Astrocyte (in vitro differentiated cells and primary cell): ENCODE data around the gene ZNF19. TPM values are rescaled to one million over a fixed set of nuclear protein-coding genes. Genes with fewer than 3 reads are reported as not detected.

Experiments used
- DNase-seq: peaks from one replicate; pipeline ENCODE4 v3.0.0-alpha.2; 2010; ENCODE audit warnings: low read depth
- FAIRE-seq: peaks from 2 replicates; lab custom pipeline; 2011; peaks lifted over from hg19 to GRCh38; lab: Jason Lieb, UNC
- H2AFZ ChIP-seq: 2 replicates; pipeline ENCODE4 v1.6.0; 2012; ENCODE audit warnings: low read depth, low read length, inconsistent platforms
- H3K27ac ChIP-seq: 2 replicates; pipeline ENCODE4 v1.5.1; 2011; ENCODE audit warnings: low read depth, low read length, inconsistent platforms
- H3K27me3 ChIP-seq: 2 replicates; pipeline ENCODE4 v1.6.0; 2011; ENCODE audit warnings: low read length, inconsistent platforms; ENCODE audit not compliant: insufficient read depth
- H3K36me3 ChIP-seq: 2 replicates; pipeline ENCODE4 v1.5.1; 2011; ENCODE audit warnings: low read length, inconsistent platforms; ENCODE audit not compliant: insufficient read depth
- H3K4me1 ChIP-seq: 2 replicates; pipeline ENCODE4 v1.5.1; 2011; ENCODE audit warnings: low read length, inconsistent platforms; ENCODE audit not compliant: insufficient read depth
- H3K4me2 ChIP-seq: 2 replicates; pipeline ENCODE4 v1.6.0; 2012; ENCODE audit warnings: low read length, inconsistent platforms
- H3K4me3 ChIP-seq: 2 replicates; pipeline ENCODE4 v1.5.1; 2011; ENCODE audit warnings: low read depth, mild to moderate bottlenecking, low read length, inconsistent platforms; ENCODE audit not compliant: insufficient read depth
- H3K79me2 ChIP-seq: 2 replicates; pipeline ENCODE4 v1.6.0; 2012; ENCODE audit warnings: mild to moderate bottlenecking, low read length, inconsistent platforms; ENCODE audit not compliant: insufficient read depth
- H3K9ac ChIP-seq: 2 replicates; pipeline ENCODE4 v1.6.0; 2012; ENCODE audit warnings: mild to moderate bottlenecking, low read length, inconsistent platforms
- H3K9me3 ChIP-seq: 2 replicates; pipeline ENCODE4 v1.5.1; 2012; ENCODE audit warnings: low read depth, mild to moderate bottlenecking, low read length, inconsistent platforms; ENCODE audit not compliant: insufficient read depth
- H4K20me1 ChIP-seq: 2 replicates; pipeline ENCODE4 v1.6.0; 2012; ENCODE audit warnings: low read length, inconsistent platforms; ENCODE audit not compliant: insufficient read depth
- H3K27ac Mint-ChIP-seq: one replicate; pipeline ENCODE4 v1.8.0; 2021; ENCODE audit warnings: mild to moderate bottlenecking, mixed read lengths; ENCODE audit not compliant: unreplicated experiment
- H3K27me3 Mint-ChIP-seq: one replicate; pipeline ENCODE4 v1.8.0; 2021; ENCODE audit warnings: low read depth, mixed read lengths; ENCODE audit not compliant: unreplicated experiment
- H3K36me3 Mint-ChIP-seq: one replicate; pipeline ENCODE4 v1.8.0; 2021; ENCODE audit warnings: low read depth, mixed read lengths; ENCODE audit not compliant: unreplicated experiment
- H3K4me1 Mint-ChIP-seq: one replicate; pipeline ENCODE4 v1.8.0; 2021; ENCODE audit warnings: low read depth, mixed read lengths; ENCODE audit not compliant: unreplicated experiment
- H3K4me3 Mint-ChIP-seq: one replicate; pipeline ENCODE4 v1.8.0; 2021; ENCODE audit warnings: mild to moderate bottlenecking, moderate library complexity, mixed read lengths; ENCODE audit not compliant: unreplicated experiment
- H3K9me3 Mint-ChIP-seq: one replicate; pipeline ENCODE4 v1.8.0; 2021; ENCODE audit warnings: mild to moderate bottlenecking, mixed read lengths; ENCODE audit not compliant: unreplicated experiment
- EZH2 ChIP-seq: IDR thresholded peaks from 2 replicates; pipeline ENCODE4 v1.6.1; 2012; ENCODE audit warnings: mild to moderate bottlenecking, low read length, inconsistent platforms; ENCODE audit not compliant: insufficient read depth
- total RNA-seq: library from RNA; stranded (reverse); gene quantifications from 2 replicates; pipeline ENCODE4 v1.2.1, GENCODE V29; 2021
- TF ChIP-seq, protein P1 (sequence below): IDR thresholded peaks from 2 replicates; pipeline ENCODE4 v1.5.1; 2011; ENCODE audit warnings: low read depth, mild to moderate bottlenecking, inconsistent platforms, low read length, moderate library complexity; ENCODE audit not compliant: insufficient read depth

Gene ZNF19
- total RNA-seq, 1 donor from 2014 or later: 2.9 TPM

DNA sequence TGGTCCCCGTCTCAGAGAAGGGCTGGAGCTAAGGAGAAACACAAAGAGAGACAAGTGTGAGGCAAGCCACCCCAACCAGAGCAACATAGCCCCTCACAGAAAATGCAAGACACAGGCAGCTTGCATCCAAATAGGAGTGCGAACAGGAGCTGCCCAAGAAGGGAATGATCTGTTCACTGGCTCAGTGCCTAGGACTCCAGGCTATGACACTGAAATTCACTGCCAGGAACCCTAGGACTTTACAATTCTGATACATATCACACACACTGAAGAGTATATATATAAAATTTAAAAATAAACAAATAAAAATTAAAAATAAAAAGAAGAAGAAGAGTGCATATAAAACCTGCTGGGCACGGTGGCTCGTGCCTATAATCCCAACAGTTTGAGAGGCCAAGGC, 32.3 kb downstream of the ZNF19 start:
- Histone ChIP-seq H3K9me3 (peaks cover 3% of the 10 kb centered on the region), H3K79me2 (peaks cover 29% of the 10 kb centered on the region), H3K9ac (no peak overlapping the region), H3K36me3 (peaks cover 27% of the 10 kb centered on the region), H3K4me1 (peaks cover 12% of the 10 kb centered on the region), H2AFZ (no peak overlapping the region), H3K4me3 (no peak overlapping the region), H3K27me3 (no peaks in the 10 kb centered on the region), H4K20me1 (peaks cover 4% of the 10 kb centered on the region), H3K4me2 (no peak overlapping the region), H3K27ac (no peak overlapping the region)
- no peak overlapping the region for H3K27ac Mint-ChIP-seq
- peaks cover 13% of the 10 kb centered on the region for H3K4me1 Mint-ChIP-seq
- peaks cover 30% of the 10 kb centered on the region for H3K9me3 Mint-ChIP-seq
- TF ChIP-seq EZH2: no peak
- TF ChIP-seq, protein P1, sequence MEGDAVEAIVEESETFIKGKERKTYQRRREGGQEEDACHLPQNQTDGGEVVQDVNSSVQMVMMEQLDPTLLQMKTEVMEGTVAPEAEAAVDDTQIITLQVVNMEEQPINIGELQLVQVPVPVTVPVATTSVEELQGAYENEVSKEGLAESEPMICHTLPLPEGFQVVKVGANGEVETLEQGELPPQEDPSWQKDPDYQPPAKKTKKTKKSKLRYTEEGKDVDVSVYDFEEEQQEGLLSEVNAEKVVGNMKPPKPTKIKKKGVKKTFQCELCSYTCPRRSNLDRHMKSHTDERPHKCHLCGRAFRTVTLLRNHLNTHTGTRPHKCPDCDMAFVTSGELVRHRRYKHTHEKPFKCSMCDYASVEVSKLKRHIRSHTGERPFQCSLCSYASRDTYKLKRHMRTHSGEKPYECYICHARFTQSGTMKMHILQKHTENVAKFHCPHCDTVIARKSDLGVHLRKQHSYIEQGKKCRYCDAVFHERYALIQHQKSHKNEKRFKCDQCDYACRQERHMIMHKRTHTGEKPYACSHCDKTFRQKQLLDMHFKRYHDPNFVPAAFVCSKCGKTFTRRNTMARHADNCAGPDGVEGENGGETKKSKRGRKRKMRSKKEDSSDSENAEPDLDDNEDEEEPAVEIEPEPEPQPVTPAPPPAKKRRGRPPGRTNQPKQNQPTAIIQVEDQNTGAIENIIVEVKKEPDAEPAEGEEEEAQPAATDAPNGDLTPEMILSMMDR: no peak
- DNase-seq: no peak
- H3K36me3 Mint-ChIP-seq: peaks cover 49% of the 10 kb centered on the region
- no peak overlapping the region for H3K4me3 Mint-ChIP-seq
- no peaks in the 10 kb centered on the region for H3K27me3 Mint-ChIP-seq
- no peak for FAIRE-seq

DNA sequence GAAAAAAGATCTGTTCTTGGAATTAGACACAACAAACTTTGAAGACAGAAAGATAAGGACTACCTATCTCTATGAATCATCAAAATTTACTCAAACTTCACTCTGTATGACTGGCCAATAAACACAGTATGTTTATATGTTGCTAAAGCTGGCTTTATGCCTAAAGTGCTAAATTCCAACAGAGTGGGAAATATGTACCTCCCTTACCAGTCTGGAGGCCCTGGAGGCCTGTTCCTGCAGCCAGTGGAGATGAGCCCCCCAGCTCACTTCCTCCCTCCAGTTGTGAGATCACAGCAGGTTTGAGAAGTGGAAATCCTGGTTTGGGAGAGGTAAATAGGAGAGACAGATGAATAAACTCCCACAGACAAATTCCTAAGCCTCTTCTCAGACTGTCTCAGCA, 36.1 kb downstream of the ZNF19 start:
- peaks cover 4% of the 10 kb centered on the region for H3K79me2 ChIP-seq
- H4K20me1 ChIP-seq: no peaks in the 10 kb centered on the region
- no peak overlapping the region for H3K9ac ChIP-seq
- no peak overlapping the region for H3K4me2 ChIP-seq
- H3K27ac ChIP-seq: no peak overlapping the region
- Mint-ChIP-seq H3K27me3 (no peaks in the 10 kb centered on the region), H3K27ac (no peak overlapping the region), H3K4me3 (no peak overlapping the region), H3K9me3 (peaks cover 63% of the 10 kb centered on the region), H3K36me3 (peaks cover 83% of the 10 kb centered on the region), H3K4me1 (no peaks in the 10 kb centered on the region)
- H2AFZ ChIP-seq: no peak overlapping the region
- peaks cover 30% of the 10 kb centered on the region for H3K9me3 ChIP-seq
- TF ChIP-seq, protein P1: no peak
- TF ChIP-seq EZH2: no peak
- H3K36me3 ChIP-seq: peaks cover 59% of the 10 kb centered on the region
- FAIRE-seq (no peak), DNase-seq (no peak)
- H3K4me1 ChIP-seq: no peaks in the 10 kb centered on the region
- H3K27me3 ChIP-seq: no peaks in the 10 kb centered on the region
- H3K4me3 ChIP-seq: no peak overlapping the region

DNA sequence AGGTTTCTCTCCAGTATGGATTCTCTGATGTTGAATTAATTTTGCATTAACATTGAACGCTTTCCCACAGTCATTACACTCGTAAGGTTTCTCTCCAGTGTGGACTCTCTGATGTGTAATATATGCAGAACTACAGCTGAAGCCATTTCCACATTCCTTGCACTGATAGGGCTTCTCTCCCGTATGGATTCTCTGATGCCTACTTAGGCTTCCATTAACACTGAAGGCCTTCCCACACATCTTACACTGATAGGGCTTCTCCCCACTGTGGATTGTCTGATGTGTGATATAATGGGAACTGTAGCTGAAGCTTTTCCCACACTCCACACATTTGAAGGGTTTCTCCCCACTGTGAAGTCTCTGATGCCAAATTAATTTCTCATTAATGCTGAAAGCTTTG, 40.1 kb downstream of the ZNF19 start:
- no peaks in the 10 kb centered on the region for H3K27me3 ChIP-seq

More for the DNA sequence above, 40.1 kb downstream of the ZNF19 start:
- no peak for FAIRE-seq
- no peaks in the 10 kb centered on the region for H3K4me1 Mint-ChIP-seq
- peaks cover 76% of the 10 kb centered on the region for H3K9me3 Mint-ChIP-seq
- no peak overlapping the region for H3K27ac Mint-ChIP-seq
- Histone ChIP-seq H3K9ac (no peak overlapping the region), H3K4me3 (no peak overlapping the region), H3K4me1 (no peaks in the 10 kb centered on the region), H3K9me3 (peaks cover 51% of the 10 kb centered on the region), H2AFZ (no peak overlapping the region), H3K36me3 (peaks cover 53% of the 10 kb centered on the region), H3K27ac (no peak overlapping the region), H3K4me2 (no peak overlapping the region), H4K20me1 (no peaks in the 10 kb centered on the region), H3K79me2 (no peaks in the 10 kb centered on the region)
- no peak for DNase-seq
- peaks cover 75% of the 10 kb centered on the region for H3K36me3 Mint-ChIP-seq
- H3K4me3 Mint-ChIP-seq: no peak overlapping the region
- no peaks in the 10 kb centered on the region for H3K27me3 Mint-ChIP-seq
- TF ChIP-seq EZH2: no peak
- TF ChIP-seq, protein P1: no peak
